SJSA1 (cell line): ENCODE data around the gene MSRB2. TPM values are rescaled to one million over a fixed set of nuclear protein-coding genes. Genes with fewer than 3 reads are reported as not detected.
A peak's percentile ranks its signal among the peaks of the same experiment; 100 is the strongest.
"Not testable (repeated sequence)": the region's sequence is repeated elsewhere in the genome, so short reads cannot be mapped to it uniquely, and the experiment has no call there.

Source experiments
- DNase-seq, 2 experiments: peaks; one replicate each; pipeline ENCODE4 v3.0.0-alpha.2; 2015 to 2020; ENCODE audit warnings: low spot score in 2 of 2, low read depth in 1 of 2
- H3K27ac ChIP-seq: fragments of 250-450 bp; sonication (Bioruptor Pico); 2 replicates; pipeline ENCODE4 v1.5.1; 2020; ENCODE audit warnings: mild to moderate bottlenecking, moderate library complexity
- H3K27me3 ChIP-seq: fragments of 250-450 bp; sonication (Bioruptor Pico); replicated peaks from 2 replicates; pipeline ENCODE4 v1.5.1; 2020; ENCODE audit warnings: mild to moderate bottlenecking, moderate library complexity
- H3K36me3 ChIP-seq: fragments of 250-450 bp; sonication (Bioruptor Pico); 2 replicates; pipeline ENCODE4 v1.5.1; 2020; ENCODE audit warnings: mild to moderate bottlenecking
- H3K4me1 ChIP-seq: fragments of 250-450 bp; sonication (Bioruptor Pico); replicated peaks from 2 replicates; pipeline ENCODE4 v1.6.1; 2021; ENCODE audit warnings: mild to moderate bottlenecking
- H3K4me3 ChIP-seq: fragments of 250-450 bp; sonication (Bioruptor Pico); 2 replicates; pipeline ENCODE4 v1.5.1; 2020; ENCODE audit warnings: mild to moderate bottlenecking
- H3K9me3 ChIP-seq: fragments of 250-450 bp; sonication (Bioruptor Pico); replicated peaks from 2 replicates; pipeline ENCODE4 v1.5.1; 2020; ENCODE audit warnings: mild to moderate bottlenecking
- total RNA-seq: library from RNA; depleted of rRNA; stranded (reverse); fragments of >200 nt; shearing (Covaris generic); gene quantifications from 2 replicates; pipeline ENCODE4 v1.2.3, GENCODE V29; 2014

MSRB2 gene
- total RNA-seq, 1 experiment from 2014 or later, result 17.1 TPM

- no peaks in the 10 kb centered on the region for H3K9me3 ChIP-seq
- no peaks in the 10 kb centered on the region for H3K4me1 ChIP-seq
- H3K27ac ChIP-seq, result no peak overlapping the region
- H3K4me3 ChIP-seq, result no peak overlapping the region
- no peak for DNase-seq
- H3K27me3 ChIP-seq, result no peaks in the 10 kb centered on the region
- no peaks in the 10 kb centered on the region for H3K36me3 ChIP-seq
Observed at GRCh38 chr10:23063973-23064812, 31.2 kb upstream of the MSRB2 start.

DNA sequence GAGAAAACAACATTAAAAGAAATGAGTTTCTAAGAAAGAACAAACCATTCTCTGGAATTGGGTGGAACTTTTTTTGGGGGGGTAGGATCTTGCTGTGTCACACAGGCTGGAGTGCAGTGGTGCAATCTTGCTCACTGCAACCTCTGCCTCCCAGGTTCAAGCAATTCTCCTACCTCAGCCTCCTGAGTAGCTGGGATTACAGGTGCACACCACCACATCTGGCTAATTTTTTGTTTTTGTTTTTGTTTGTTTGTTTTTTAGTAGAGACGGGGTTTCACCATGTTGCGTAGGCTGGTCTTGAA lies 30.6 kb upstream of the MSRB2 start:
- not testable (repeated sequence) for DNase-seq, H3K4me1 ChIP-seq, H3K4me3 ChIP-seq, H3K27me3 ChIP-seq, H3K27ac ChIP-seq, H3K9me3 ChIP-seq, H3K36me3 ChIP-seq

DNA sequence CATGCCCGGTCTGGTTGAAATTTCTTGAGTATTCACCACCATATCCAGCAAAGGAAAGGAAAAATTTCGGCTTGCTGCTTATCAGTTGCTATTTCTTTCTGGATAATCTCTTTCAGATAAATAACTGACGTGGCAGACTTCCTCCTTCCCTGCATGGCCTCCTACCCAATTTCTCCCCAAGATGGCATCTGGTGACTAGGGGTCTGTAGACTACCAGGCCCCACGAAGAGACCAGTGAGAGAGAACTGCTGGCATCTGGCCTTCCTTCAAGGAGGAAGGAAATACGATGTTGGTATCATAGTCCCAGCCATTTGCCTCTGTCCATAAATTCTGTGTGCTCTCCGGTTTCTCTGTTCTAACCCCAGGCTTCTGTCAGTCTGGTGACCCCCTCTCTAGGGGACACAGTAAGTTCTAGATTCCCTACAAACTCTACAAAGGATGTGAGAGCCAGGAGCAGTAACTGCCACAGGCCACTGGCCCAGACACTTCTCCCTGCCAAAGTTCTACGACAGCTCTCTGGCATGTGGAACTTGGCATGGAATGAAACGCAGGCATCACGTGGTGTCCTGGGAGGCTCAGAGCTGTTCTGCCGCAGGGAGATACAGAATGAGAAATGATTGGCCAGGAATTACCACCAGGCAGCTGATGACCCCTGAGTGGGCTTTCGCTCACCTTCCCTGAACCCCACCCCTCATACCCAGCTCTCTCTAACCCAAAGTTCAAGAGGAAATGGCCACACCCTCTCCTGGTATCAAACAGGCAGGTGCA lies 30.0 kb upstream of the MSRB2 start:
- DNase-seq, result no peak
- no peaks in the 10 kb centered on the region for H3K9me3 ChIP-seq
- H3K4me1 ChIP-seq, result no peaks in the 10 kb centered on the region

DNA sequence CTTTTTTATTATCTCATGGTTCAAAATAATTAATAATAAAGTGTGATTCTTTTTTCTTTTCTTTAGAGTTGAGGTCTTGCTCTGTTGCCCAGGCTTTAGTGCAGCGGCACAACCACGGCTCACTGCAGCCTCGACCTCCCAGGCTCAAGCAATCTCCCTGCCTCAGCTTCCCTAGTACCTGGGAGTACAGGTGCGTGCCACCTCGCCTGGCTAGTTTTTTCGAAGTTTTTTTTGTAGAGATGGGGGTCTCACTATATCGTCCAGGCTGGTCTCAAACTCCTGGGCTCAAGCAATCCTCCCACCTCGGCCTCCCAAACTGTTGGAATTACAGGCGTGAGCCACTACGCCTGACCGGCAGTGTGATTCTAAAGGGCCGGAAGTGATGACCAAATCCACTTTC lies 28.0 kb upstream of the MSRB2 start:
- H3K4me1 ChIP-seq, result no peaks in the 10 kb centered on the region
- H3K27me3 ChIP-seq, result no peaks in the 10 kb centered on the region
- H3K9me3 ChIP-seq, result no peaks in the 10 kb centered on the region
- H3K4me3 ChIP-seq, result no peak overlapping the region
- no peaks in the 10 kb centered on the region for H3K36me3 ChIP-seq
- H3K27ac ChIP-seq, result no peak overlapping the region
- DNase-seq, result no peak

More for the DNA sequence above, 30.0 kb upstream of the MSRB2 start:
- Histone ChIP-seq H3K27ac (no peak overlapping the region), H3K4me3 (no peak overlapping the region), H3K27me3 (no peaks in the 10 kb centered on the region), H3K36me3 (no peaks in the 10 kb centered on the region)

GRCh38 chr10:23067939-23068775 lies 27.2 kb upstream of the MSRB2 start:
- Histone ChIP-seq H3K4me1 (no peaks in the 10 kb centered on the region), H3K27ac (no peak overlapping the region), H3K4me3 (no peak overlapping the region), H3K27me3 (no peaks in the 10 kb centered on the region), H3K9me3 (no peaks in the 10 kb centered on the region), H3K36me3 (no peaks in the 10 kb centered on the region)
- peak; percentile 42 to 56 for DNase-seq

DNA sequence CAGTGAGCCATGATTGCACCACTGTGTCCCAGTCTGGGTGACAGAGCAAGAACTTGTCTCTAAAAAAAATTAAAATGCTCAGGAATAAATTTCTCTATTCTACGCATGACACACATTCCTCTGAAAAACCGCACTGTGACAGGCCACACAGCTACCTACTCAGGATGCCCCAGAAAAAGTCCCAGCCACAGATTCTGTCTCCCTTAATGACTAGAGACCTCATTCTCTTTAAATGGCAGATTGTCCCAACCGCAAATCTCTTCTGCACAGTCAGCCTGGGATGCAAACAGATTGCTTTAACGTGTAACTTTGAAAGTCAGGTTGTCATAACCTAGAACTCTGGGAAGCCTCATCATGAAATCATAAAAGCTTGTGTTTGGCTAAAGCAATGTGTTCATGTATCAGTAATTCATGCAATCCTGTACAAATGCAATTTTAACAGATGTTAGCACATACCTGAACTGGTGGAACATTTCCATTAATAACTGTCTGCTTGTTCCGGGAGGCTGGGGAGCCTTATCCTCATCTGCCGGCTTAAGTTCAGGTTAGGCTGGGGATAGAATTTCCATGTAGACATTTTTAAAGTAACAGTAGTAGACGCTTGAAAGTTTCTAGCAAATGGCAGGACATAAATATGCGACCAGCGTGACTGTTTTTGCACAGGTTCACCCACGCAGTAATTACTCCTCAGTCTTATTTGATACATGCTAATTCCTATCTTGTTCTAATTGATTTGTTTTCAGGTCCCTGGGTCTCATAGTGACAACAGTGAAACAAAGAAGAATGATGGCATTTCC lies 26.2 kb upstream of the MSRB2 start:
- Histone ChIP-seq H3K27me3 (no peaks in the 10 kb centered on the region), H3K4me1 (no peaks in the 10 kb centered on the region), H3K27ac (no peak overlapping the region), H3K4me3 (no peak overlapping the region), H3K36me3 (no peaks in the 10 kb centered on the region), H3K9me3 (no peaks in the 10 kb centered on the region)
- DNase-seq, result no peak

DNA sequence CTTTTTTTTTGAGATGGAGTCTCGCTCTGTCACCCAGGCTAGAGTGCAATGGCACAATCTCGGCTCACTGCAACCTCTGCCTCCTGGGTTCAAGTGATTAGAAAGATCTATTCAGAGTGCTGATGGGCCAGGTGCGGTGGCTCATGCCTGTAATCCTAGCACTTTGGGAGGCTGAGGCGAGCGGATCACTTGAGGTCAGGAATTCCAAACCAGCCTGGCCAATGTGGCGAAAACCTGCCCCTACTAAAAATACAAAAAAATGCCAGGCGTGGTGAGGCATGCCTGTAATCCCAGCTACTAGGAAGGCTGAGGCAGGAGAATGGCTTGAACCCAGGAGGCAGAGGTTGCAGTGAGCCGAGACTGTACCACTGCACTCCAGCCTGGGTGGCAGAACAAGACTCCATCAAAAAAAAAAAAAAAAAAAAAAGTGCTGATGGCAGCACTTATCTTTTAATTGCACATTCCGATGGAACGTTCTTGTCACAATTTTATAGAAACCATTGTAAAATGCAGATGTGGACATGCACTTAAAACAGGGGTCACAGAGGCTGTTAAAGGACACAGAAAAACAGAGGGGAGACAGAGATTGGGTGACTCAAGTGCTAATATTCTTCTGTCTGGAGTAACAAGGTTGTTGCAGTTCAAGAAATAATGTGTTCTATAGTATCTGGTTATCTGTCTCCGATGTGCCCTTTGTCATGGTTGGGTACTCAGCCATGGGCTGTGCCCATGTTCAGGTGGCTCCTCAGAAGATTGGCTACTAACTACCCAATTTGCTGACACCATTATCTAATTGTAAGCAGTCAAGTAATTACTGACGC lies 25.1 kb upstream of the MSRB2 start:
- H3K36me3 ChIP-seq, DNase-seq, H3K27me3 ChIP-seq, H3K27ac ChIP-seq, H3K4me1 ChIP-seq, H3K9me3 ChIP-seq, H3K4me3 ChIP-seq: not testable (repeated sequence)

GRCh38 chr10:23070913-23071218 lies 24.5 kb upstream of the MSRB2 start:
- Histone ChIP-seq H3K4me3 (no peak overlapping the region), H3K27ac (no peak overlapping the region), H3K36me3 (no peaks in the 10 kb centered on the region), H3K9me3 (no peaks in the 10 kb centered on the region), H3K4me1 (no peaks in the 10 kb centered on the region), H3K27me3 (no peaks in the 10 kb centered on the region)
- DNase-seq, result no peak

DNA sequence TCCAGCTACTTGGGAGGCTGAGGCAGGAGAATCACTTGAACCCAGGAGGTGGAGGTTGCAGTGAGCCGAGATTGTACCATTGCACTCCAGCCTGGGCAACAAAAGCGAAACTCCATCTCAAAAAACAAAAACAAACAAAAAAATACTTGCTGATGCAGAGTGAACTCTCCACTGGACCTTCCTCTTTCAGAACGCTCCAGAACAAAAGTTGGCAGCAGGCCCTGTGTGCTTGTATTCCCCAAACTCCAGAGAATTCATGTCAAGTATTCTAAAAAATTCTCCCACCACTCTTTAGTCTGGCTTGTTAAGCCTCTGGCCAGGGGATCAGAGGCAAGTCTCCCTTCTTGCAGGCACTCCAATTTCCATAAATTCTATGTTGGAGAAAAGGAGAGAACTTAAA lies 22.8 kb upstream of the MSRB2 start:
- not testable (repeated sequence) for H3K4me3 ChIP-seq, H3K4me1 ChIP-seq, H3K27ac ChIP-seq, DNase-seq, H3K9me3 ChIP-seq, H3K27me3 ChIP-seq, H3K36me3 ChIP-seq

- Histone ChIP-seq H3K27me3 (peaks cover 4% of the 10 kb centered on the region; the same call in 1 of the 2 replicates), H3K4me1 (no peaks in the 10 kb centered on the region), H3K36me3 (no peaks in the 10 kb centered on the region), H3K4me3 (no peak overlapping the region), H3K27ac (no peak overlapping the region), H3K9me3 (no peaks in the 10 kb centered on the region)
- no peak for DNase-seq
Observed at GRCh38 chr10:23073527-23073926, 21.9 kb upstream of the MSRB2 start.

DNA sequence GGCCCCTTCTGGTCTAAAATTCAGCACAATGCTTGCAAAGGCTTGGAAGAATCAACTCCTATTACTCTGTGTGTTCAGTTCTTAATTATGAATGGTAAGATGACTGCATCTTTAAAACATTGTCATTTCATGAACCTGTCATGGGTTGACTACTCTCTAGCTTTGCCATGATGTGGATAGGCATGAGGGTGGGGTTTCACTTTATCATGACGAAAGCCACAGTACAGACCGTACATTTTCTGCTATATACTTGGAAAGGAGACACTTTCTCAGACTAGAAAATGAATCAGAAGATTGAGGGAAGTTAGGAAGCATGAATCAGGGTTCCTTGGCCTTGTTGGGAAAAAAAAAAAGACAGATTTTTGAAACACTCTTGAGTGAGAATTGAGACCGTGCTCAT lies 19.7 kb upstream of the MSRB2 start:
- Histone ChIP-seq H3K4me1 (no peaks in the 10 kb centered on the region), H3K27ac (no peak overlapping the region), H3K36me3 (no peaks in the 10 kb centered on the region), H3K9me3 (no peaks in the 10 kb centered on the region), H3K4me3 (no peak overlapping the region), H3K27me3 (peaks cover 12% of the 10 kb centered on the region)
- no peak for DNase-seq

GRCh38 chr10:23078114-23078513 lies 17.3 kb upstream of the MSRB2 start:
- H3K27me3 ChIP-seq, result peaks cover 17% of the 10 kb centered on the region
- H3K4me3 ChIP-seq, result no peak overlapping the region
- no peak overlapping the region for H3K27ac ChIP-seq
- no peak for DNase-seq
- no peaks in the 10 kb centered on the region for H3K4me1 ChIP-seq
- H3K9me3 ChIP-seq, result no peaks in the 10 kb centered on the region
- H3K36me3 ChIP-seq, result no peaks in the 10 kb centered on the region

DNA sequence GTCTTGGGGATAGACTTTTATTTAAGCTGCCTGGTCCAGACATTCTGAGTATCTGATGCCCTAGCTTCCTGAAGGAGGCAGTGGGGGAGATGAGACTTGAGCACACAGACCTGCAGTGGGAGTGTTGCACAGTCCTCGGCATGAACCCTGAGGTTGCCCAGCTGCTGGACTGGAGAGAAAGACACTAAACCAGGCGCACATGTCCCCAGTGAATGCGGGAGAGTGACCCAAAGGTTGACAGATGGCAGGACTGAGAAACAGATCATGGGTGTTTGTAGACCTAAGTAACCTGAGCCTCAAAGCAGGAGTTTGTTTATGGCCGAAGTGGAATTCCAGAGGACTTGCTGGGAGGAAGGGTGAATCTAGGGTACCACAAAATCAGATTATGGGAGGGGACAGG lies 15.7 kb upstream of the MSRB2 start:
- Histone ChIP-seq H3K4me3 (no peak overlapping the region), H3K9me3 (no peaks in the 10 kb centered on the region), H3K27ac (no peak overlapping the region), H3K4me1 (no peaks in the 10 kb centered on the region), H3K27me3 (peaks cover 17% of the 10 kb centered on the region), H3K36me3 (no peaks in the 10 kb centered on the region)
- no peak for DNase-seq
